ENCODE data around the gene SLC12A5.

DNA sequence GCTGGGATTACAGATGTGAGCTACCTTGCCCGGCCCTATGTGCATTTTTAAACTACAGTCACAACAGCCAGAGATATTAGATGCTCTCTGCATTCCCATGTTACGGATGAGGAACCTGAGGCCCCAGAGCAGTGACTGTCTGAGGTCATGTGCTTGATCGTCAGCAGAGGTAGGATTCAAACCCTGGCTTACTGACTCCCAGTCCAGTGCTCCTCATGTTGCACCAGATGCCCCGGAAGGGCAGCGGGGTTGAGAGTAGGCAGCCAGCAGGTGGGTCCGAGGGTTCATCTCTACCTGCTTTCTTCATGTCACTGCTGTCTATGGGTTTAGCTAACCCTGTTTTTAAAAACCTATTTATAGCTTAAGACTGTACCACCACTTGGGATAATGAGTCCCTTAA is 47.8 kb upstream of the SLC12A5 start:
- no peak for TF ChIP-seq CTCF (IDR thresholded peaks at IDR 0.05)
- TF ChIP-seq POLR2A (IDR thresholded peaks at IDR 0.05), result no peak

Measured in transverse colon (tissue), 3 donors.